NCI-H2196 treated with DMSO at 0.1 percent for 48 hours (cell line): ENCODE results near the gene PTPA.

Experiments used
- DNase-seq: peaks from one replicate; lab custom pipeline; 2025; ENCODE audit not compliant: unreplicated experiment; lab: John Stamatoyannopoulos, UW

The PTPA gene

DNA sequence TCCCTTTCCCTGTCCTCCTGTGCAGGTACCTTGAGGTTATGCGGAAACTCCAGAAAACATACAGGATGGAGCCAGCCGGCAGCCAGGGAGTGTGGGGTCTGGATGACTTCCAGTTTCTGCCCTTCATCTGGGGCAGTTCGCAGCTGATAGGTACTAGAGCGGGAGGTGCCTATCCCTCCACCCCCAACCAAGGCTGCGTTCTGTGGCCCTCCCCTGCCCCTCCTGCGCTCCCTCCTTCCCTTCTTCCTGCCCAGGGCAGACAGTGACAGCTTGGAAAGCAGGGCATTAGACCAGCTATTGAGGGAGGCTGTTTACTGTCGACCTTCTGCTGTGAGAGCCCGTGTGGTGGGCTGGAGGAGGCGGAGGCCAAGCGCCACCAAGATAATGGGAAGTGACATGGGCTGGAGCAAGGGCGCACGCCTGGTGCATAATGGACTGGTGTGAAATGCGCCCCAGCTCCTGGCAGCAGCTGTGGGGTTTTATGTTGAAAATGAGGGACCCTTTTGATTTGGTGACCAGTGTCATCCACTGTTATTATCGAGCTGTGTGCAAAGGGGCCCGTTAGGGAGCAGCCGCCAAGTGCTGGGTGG lies 25.3 kb downstream of the PTPA start:
- no peak for DNase-seq

DNA sequence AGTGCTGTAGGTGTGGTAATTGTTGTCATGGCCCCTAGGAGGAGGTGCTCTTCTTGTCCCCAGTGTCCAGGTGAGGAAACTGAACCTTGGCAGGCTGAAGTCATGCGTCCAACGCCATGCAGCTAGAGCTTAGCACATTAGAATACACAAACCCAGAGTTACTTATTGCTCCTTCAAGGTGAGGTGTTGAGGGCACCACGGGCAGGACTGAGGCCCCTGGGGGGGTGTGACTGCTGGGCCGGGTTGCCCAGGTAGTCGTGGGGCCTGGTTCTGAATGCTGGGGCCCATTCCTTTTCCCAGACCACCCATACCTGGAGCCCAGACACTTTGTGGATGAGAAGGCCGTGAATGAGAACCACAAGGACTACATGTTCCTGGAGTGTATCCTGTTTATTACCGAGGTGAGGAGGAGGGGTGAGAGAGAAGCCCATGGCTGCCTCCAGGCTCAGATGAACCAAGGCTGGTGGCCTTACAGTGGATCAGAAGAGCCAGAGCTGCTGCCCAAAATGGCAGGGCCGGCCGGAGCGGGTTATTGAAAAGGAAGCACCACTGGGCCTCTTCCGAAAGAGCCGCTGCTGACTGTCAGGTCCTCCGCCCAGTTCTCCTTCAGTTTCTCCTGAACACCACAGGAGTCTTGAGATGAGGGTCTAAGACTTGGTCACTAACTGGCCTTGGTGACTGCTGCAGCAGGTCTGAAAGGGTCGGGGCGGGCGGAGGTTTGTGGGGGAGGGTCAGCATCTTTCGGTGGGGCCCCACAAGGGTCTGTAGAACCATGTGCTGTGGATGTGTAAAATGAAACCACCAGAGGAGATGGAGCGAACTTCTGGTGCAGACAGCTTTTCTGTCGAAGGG lies 26.3 kb downstream of the PTPA start:
- DNase-seq = no peak

DNA sequence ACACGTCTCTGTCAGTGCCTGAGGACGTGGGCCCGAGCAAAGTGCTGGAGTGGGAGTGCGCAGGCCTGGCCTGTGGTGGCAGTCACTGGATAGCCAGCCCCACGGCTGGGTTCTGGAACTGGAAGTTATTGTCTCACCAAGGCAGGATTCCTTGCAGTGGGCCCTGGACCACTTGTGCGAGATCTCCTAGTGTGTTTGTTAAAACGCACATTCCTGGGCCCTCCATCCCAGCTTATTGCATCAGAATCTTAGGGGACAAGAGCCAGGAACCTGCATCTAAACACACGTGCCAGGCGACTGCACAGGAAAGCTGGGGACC lies 26.9 kb downstream of the PTPA start:
- no peak for DNase-seq

DNA sequence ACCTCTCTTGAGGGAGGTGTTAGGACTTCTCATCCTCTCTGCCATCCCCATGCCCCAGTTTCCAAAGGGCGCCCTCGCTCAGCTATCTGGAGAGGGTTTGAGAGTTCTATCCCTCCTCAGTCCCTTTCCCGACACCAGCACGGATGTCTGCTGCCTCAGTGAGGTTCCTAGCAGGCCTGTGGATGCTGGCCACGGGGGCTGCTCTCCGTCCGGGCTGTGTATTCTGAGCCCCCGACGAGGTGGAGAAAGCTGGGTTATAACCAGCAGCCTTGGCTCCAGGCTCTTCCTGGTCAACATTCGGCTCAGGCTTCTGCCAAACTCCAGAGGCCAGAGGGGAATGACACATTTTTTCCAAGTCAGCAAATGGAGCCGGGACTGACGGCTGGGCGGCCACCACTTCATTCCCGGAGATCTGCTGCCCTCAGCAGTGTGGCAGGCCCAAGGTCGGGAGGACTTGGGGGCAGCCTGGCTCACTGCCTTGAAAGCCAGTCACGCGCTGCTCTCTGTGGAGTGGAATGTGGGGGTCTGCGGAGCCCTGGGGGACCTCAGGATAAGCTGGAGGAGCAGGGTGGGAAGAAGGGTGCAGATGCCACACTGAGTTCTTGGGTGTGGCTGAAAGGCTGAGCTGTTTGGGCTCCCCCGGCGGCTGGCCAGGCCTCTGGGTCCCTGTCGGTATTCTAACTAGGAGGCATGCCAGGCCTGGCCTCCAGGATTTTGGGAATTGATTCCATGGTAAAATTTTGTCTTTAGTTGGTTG lies 27.4 kb downstream of the PTPA start:
- DNase-seq = no peak

DNA sequence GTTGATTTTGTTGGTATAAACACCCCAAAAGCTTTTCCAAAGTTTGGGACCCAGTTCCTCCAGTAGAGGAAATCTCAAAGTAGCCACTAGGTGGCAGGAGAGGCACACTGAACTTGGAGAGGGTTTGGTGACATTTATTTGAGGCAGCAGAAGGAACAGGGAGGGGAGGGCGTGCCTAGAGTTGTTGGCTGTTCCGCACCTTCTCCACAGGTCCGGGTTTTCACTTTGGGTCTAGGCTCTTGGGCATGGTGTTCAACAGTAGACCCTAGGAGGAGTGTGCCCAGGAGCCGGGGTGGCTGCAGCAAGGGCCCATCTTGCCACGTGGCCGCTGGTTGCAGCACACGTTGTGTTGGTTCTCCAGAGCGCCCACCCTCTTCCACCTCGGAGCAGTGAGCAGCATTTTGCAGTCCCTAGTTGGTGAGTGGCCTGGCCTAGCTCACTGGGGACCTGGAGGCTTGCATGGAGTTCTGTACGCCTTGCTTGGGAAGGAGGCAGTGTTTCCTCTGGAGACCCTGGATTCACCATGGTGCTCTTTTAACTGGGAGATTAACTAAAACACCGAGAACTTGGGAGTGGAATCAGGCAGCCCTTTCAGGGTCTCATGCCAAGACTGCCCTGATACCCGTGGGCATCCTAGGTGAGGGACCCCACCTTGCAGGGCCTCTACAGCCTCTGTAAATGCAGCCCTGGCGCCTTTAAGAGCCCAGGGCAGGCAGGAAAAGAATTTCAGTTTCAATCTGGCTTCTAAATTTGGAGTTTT lies 28.2 kb downstream of the PTPA start:
- DNase-seq = peak; percentile 86

DNA sequence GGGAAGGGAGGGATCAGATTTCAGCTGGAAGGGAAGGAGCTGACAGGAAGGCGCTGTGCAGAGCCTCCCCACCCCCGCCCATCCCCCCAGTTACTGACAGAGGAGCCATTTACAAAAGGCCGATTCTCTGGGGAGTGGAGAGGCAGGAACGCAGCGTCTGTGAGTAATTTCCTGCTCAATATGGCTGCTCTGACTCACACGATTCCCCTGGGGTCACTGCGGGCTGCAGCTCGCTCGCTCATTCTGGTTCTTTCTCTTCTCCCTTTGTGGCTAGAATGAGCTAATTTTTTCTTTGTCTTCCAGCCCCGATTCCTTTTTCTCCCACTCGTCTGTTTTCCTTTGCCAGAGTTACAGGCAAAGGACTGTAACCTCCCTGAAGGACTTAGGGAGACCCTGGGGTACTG lies 28.8 kb downstream of the PTPA start:
- DNase-seq = peak; percentile 80

DNA sequence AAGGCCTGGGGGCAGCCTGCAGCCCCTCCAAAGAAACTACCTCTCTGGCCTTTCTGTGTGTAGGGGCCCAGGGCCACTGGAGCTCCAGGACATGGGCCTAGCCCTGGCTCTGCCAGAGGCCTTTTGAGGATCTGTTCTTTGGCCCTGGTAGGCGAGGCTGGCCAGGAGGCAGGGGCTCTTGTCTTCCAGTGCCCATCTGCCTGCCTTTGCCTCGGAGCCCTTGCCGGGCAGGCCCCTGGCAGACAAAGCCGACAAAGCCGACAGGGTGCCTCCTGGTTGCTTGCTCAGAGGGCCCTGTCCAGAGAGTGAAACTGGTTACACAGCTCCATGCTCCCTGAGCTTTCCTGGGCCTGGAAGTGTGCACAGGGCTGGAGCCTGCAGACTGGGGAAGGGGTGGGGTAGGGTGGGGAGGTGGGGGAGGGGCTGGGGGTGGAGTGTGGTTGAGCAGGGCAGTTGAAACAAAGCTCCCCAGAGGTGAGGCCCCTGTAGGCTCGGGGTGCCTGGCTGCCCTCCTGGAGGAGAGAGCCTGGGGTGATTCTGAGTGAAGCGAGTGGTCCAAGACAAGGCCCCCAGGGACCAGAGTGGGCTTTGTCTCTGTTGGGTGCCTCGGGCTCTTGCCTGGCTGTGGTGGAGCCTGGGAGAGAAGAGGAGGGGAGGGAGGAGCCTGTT lies 29.3 kb downstream of the PTPA start:
- no peak for DNase-seq

DNA sequence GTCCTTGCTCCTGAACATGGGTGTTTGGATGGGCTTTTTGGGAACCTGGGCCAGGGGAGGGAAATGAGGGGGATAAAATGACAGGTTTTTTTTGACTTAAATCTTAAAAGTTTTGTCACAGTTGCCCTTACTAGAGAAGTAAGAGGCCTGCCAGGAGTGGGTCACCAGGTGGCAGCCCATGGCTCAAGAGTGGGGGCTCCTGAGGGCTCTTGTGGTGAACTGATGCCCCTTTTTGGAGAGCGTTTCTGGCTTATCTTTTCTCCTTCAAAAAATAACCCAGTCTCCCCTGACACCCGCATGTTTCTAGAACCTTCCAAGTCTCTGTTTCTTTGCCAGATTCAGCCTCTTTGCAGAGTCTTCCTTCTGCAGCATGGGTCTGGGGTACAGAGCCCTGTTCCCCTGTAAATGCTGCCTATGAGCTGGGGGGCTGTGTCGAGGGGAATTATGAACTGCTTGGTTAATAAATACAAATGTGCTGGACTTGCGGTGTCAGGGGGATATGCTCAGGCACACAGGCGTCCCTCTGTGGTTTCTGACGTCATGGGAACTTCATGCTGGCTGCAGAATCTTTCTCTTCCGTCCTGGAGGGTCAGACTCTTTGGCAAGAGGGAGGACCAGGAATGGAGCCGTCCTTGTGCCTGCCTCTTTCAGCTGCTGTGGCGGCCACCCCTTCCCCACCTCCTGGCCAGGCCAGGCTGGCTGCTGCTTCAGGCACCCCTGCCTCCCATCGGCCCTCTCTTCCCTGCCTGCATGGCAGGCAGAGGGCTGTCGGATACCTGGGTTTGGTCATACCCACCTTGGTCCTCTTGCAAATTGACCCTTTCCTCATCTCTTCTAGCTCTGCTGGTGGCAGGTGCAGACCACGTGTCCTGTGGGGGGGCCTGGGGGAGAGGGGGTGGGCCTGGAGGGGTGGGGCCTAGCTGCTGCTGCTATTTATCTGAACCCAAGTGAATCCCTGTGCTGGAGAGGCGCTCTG lies 30.1 kb downstream of the PTPA start:
- no peak for DNase-seq

DNA sequence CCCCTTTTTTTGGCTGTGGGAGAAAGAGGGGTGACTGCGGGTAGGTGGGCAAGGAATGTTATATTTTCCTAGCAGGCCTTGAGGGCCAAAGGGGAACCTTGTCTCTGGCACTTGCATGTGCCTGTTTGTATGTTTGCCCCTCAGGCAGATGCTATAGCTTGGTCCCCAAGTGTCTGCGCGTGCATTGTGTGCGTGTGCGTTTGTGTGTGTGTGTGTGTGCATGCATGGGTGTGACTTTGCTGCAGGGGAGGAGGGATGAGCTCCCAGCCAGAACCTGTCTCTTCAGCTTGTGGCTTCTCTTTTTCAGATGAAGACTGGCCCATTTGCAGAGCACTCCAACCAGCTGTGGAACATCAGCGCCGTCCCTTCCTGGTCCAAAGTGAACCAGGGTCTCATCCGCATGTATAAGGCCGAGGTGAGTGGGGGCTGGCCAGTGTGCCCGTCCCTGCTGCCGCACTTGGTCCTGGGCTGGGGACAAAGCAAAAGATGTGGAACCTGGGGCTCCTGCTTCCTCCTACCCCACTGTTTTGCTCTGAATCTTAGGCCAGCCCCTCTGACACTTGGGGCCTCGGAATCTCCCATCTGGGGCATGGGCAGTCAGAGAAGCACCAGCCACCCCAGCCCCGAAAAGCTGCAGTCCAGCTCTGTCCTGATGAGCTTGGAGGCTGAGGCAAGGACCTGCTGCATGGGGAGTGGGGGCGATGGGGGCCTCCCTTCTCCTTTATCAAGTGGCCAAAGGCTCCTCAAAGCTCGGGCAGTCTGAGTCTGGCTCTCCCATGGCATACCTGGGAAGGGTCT lies 31.1 kb downstream of the PTPA start:
- no peak for DNase-seq

DNA sequence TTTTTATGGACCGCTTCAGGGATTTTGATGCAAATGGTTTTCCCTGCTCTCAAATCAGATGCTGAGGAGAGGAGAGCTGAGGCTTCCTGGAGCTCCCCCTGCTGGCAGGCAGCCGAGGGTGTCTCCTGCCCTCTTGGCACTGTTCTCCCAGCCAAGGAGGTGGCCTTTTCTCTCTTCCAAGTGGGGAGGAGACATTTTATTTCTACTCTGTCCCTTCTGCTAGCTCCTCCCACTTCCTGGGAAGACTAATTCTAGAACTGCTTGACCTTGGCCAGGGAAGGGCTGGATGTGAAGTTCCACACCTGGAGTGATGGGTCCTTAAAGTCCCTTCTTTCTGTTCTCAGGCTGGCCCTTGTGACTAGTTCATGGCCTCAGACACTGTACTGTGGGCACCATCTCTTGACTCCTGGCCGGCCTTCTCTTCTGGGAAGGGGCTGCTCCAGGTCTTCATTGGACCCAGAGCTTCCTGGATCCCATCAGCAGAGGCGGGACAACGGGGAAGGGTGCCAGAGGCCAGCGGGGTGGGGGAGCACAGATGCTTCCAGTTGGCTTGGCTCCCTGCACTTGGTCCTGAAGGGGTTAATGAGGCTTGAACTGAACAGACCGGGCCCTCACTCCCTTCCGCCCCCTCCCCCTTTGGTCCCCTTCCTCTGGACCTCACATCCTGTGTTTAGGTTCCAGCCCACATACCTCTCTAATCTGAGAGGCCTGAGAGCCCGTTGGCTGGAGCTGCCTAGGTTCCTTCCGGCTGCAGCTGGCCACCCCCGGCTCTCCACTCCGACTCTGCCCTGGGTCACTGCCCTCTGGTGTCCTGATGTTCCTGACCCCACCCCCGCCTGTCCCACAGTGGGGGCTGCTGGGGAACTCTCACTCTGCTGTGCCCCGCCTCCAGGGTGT lies 32.1 kb downstream of the PTPA start:
- peak; percentile 73 for DNase-seq

DNA sequence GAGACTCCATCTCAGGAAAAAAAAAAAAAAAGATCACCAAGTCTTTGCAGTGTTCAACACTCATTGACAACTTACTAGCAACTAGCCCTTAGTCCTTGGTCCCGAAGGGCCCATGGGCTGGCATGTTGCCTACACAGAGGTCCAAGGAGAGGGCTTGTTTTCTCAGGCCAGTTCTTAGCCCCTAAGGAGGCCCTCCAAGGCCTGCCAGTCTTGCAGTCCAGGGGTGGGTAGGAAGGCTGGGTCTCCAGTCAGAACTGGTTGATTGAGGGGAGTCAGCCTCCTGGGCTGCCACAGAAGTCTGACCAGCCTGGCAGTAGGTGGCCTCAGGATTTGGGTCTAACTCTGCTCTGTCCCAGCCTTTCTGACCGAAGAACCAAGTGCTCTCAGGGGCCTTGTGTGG lies 34.1 kb downstream of the PTPA start:
- DNase-seq = no peak

DNA sequence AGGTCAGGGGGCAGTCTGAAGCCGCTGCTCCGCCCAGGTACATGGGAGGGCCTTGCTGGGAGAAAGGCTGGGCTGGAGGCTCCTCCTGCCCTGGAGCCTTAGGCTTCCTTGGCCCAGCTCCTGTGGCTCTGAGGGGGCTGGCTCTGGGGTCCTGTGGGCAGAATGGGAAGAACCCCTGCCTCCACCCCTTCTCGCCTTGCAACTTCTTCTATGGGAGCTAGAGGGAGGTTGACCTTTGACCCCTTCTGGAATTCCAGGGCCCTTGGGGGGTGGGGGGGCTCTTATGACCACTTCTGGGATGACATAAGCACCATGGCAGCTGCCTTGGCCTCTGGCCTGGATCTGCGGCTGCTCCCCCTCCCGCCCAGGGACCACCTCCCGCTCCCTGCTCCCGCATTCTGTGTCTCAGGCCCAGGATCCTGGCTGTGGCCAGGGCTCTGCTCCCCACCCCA lies 34.7 kb downstream of the PTPA start:
- DNase-seq = no peak

DNA sequence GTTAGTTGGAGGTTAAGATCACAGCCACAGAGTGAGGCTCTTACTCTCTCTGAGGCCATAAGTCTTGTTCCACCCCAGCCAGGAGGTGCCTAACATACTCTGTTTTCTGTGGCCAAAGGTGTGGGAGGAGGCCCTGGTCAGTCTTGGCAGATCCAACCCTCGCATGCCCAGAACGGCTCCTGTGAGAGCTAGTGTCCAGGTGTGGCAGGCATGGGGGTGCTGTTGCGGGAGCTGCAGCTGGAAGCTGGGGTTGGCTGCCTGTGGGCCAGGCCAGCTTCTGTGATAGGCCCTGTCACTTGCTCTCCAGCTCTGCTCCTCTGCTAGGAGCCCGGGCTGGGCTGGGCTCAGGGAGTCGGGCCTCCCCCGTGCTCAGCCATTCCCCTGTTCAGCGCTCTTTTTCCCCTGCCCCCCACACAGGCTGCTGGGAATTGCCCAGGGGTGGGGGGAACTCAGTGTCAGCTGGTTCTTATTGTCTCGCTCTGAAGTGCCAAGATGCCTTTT lies 35.3 kb downstream of the PTPA start:
- DNase-seq = no peak

DNA sequence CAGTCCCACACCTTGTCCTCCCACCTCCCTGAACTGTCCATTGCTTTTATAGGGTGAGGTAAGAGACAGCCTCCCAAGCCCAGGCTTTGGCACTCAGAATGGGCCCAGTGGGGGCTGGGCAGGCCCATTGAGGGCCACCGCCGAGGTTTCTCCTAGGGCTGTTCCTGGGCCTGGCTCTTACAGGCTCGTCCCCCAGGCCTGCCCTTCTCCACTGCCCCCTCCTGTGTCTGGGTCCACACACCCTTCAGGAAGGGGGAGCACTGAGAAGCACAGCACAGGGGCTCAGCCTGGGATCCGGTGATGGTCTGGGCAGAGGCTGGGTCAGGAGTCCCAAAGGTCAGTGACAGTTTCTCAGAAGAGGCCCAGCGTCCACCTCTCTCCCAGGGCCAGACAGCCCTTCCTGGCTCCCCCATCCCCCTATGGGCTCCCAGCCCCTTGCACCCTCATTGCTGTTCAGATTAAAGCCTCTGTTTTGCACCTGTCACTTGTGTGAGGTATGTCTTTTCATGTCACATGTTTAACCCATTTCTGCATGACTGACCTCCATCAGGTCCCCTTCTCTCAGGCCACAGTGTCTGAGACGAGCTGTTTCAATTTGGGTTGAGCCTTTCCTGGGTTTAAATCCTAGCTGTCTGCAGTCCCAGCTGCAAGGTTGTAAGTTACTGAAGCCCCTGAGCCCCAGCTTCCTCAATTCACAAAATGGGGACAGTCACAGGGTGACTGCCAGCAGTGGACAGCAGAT lies 37.4 kb downstream of the PTPA start:
- no peak for DNase-seq

DNA sequence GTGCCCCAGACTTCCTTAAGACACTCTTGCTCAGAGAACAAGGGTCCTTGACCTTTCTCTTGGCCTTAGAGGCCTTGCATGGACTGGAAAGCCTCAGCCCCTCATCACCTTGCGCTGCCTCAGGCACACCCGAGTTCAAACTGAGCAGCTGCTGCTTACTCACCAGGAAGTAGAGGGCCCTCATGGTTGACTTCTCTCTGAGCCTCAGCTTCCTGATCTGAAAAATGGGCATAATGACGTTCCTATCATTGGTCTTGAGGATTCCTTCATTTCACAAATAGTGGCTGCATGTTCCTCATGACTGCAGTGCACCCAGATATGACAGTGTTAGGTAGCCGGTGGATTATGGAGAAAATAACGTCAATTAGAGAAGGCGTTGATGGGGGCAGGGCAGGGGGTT lies 38.2 kb downstream of the PTPA start:
- no peak for DNase-seq

DNA sequence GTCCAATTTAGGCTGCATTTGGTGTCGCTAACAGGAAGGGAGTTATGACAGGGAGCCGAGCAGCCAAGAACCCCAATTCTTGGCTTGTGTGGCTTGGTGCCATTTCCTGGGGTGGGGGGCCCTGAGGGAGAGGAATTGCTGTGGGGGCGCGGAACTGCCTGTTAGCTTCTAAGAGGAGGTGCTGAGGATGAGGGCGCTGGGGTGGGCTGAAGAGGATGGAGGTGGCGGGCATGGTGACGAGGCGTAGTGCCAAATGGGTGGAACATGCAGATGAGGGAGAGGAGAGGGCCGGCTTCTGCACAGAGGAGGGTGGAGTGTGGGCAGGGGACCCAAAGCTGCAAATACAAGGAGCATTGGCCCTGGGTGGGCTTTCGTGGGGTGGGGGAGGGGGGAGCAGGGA lies 38.9 kb downstream of the PTPA start:
- DNase-seq = no peak

DNA sequence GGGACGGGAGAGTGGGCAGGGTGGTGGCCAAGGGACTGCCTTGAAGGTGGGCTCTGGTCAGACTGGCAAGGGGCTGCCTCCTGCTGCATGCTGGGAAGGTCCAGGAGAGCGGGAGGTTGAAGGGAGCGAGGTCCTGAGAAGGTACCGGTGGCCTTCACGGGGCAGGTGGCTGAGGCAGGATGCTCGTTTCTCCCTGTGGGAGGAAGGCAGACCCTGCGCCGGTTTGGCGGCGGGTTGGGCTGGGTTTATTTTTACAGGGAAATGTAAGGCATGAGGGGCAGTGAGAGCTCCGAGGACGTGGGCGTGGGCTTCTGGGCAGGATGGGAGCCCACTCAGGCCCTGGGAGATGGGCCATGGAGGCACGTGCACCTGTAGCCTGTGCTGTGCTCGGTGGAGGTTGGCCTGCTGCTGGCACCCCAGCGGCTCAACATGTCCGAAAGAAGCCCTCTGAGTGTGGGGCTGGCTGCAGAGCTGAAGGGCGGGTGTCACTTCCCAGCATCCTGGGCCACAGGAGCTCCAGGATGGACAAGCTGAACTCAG lies 39.5 kb downstream of the PTPA start:
- DNase-seq = no peak
